Measurements from ENCODE around the gene TBC1D10A.

Gene TBC1D10A

GRCh38 chr22:30285176-30285845, 41.4 kb downstream of the TBC1D10A start:
- DNase-seq = no peak

- DNase-seq = no peak
Measured at GRCh38 chr22:30284666-30285065, 42.1 kb downstream of the TBC1D10A start.

GRCh38 chr22:30284172-30284571, 42.6 kb downstream of the TBC1D10A start:
- DNase-seq = no peak

- no peak for DNase-seq
Measured at GRCh38 chr22:30283342-30283741, 43.4 kb downstream of the TBC1D10A start.

GRCh38 chr22:30282616-30283046, 44.1 kb downstream of the TBC1D10A start:
- DNase-seq = no peak

- no peak for DNase-seq
Measured at GRCh38 chr22:30280505-30280904, 46.2 kb downstream of the TBC1D10A start.

- DNase-seq = no peak
Measured at GRCh38 chr22:30279932-30280331, 46.8 kb downstream of the TBC1D10A start.

GRCh38 chr22:30279046-30279788, 47.5 kb downstream of the TBC1D10A start:
- DNase-seq = no peak

GRCh38 chr22:30277547-30278344, 49.0 kb downstream of the TBC1D10A start:
- no peak for DNase-seq

- no peak for DNase-seq
Measured at GRCh38 chr22:30276039-30276438, 50.7 kb downstream of the TBC1D10A start.

- no peak for DNase-seq
Measured at GRCh38 chr22:30275625-30276024, 51.1 kb downstream of the TBC1D10A start.

GRCh38 chr22:30274437-30274812, 52.3 kb downstream of the TBC1D10A start:
- no peak for DNase-seq

GRCh38 chr22:30273711-30274436, 52.9 kb downstream of the TBC1D10A start:
- no peak for DNase-seq

- no peak for DNase-seq
Measured at GRCh38 chr22:30272781-30273601, 53.8 kb downstream of the TBC1D10A start.

GRCh38 chr22:30270832-30271231, 55.9 kb downstream of the TBC1D10A start:
- DNase-seq = no peak

- no peak for DNase-seq
Measured at GRCh38 chr22:30268331-30268730, 58.4 kb downstream of the TBC1D10A start.

GRCh38 chr22:30267382-30268302, 59.1 kb downstream of the TBC1D10A start:
- DNase-seq = no peak

GRCh38 chr22:30266445-30267381, 60.0 kb downstream of the TBC1D10A start, which contains the start of gene OSM:
OSM (minus strand) TSS chr22:30266851; CDS start chr22:30266799, 52 bp downstream.
- no peak for DNase-seq

GRCh38 chr22:30265823-30266444, 60.8 kb downstream of the TBC1D10A start:
- no peak for DNase-seq

All from NCI-H748 treated with DMSO at 0.1 percent for 48 hours (cell line).